Measurements from ENCODE around the gene IBA57. TPM values are rescaled to one million over a fixed set of nuclear protein-coding genes. Genes with fewer than 3 reads are reported as not detected.

Gene IBA57
- 5.4 TPM for total RNA-seq
- 6.6 TPM for polyA plus RNA-seq

DNA sequence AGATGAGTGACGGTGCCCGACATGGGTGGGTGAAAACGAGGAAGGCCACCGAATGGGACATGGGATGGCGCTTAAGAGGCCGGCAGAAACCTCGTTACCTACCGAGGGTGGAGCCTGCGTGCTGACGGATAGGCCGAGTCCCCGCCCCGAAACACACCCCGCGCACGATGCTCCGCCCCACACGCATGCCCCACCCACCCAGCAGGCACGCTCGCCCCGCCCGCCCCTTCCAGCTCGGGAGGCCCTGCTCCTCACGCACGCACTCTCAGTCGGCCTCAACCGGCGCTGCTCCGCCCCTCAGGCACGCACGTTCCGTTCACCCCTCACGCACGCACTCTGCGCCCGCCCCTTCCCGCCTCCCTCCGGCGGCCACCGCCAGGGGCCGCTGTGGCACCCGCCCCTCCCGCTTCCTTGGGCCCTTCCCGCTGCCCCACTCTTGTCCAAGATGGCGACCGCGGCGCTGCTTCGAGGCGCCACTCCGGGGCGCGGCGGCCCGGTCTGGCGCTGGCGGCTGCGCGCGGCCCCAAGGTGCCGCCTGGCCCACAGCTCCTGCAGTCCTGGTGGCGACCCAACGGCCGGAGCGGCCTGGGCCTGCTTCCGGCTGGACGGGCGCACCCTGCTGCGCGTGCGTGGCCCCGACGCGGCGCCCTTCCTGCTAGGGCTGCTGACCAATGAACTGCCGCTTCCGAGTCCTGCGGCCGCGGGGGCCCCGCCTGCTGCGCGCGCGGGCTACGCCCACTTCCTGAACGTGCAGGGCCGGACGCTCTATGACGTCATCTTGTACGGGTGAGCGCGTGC, at the start of gene IBA57:
Gene IBA57 (plus strand): TSS at position 433 of the 798 bp plus-strand sequence. CDS start 13 bp downstream, at position 446.
- WGBS, result under 1% methylated on average over 93 of the region's 93 CpGs
- Histone ChIP-seq H3K36me3 (ENCODE audit: insufficient read depth) (no peaks in the 10 kb centered on the region), H3K27ac (ENCODE audit: low read depth) (peak within 1 kb of the TSS; percentile 99), H3K4me3 (ENCODE audit: low read depth, low read length) (peak within 1 kb of the TSS; percentile 59), H3K4me1 (ENCODE audit: insufficient read depth) (peaks cover 2% of the 10 kb centered on the region)
- peak; percentile 94 for DNase-seq (ENCODE audit: extremely low spot score)

DNA sequence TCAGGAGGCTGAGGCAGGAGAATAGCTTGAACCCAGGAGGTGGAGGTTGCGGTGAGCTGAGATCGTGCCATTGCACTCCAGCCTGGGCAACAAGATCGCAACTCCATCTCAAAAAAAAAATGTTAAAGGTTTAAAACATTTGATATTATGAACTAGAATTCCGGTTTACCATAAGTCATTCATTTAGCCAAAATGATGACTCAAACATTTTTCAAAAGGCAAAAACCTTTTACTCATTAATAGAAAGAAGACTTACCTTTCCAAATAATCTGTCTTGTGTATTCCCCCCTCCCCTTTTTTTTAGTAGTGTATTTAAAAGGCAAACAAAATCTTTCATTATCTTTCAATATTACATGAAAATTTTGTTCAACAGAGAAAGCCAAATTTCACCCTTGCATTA, 48.3 kb upstream of the IBA57 start:
- 95% methylated on average over 4 of the region's 4 CpGs for WGBS
- no peak overlapping the region for H3K27ac ChIP-seq (ENCODE audit: low read depth)

DNA sequence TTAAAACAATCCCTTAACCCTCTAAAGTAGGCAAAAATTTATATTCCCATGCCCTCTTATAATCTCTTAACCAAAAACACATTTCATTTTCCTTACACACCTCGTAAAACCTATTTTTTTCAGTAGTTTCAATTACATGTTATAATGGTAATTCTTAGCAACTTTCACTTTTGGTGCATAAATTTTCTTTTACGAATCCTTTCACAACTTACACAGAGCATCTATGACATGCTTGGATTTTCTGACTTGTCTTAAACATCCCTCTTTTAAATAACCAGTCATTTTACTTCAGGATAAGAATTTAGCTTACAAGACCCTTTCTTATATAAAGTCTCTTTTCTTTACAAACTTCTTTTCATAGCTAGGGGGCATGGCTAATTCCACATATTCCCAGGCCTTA, 47.6 kb upstream of the IBA57 start:
- H3K4me1 ChIP-seq (ENCODE audit: insufficient read depth), result no peaks in the 10 kb centered on the region
- H3K27ac ChIP-seq (ENCODE audit: low read depth), result no peak overlapping the region
- 77% methylated on average over 2 of the region's 2 CpGs for WGBS
- no peak for DNase-seq (ENCODE audit: extremely low spot score)
- H3K4me3 ChIP-seq (ENCODE audit: low read depth, low read length), result no peak overlapping the region
- H3K36me3 ChIP-seq (ENCODE audit: insufficient read depth), result no peaks in the 10 kb centered on the region

More for the DNA sequence above, 48.3 kb upstream of the IBA57 start:
- no peaks in the 10 kb centered on the region for H3K36me3 ChIP-seq (ENCODE audit: insufficient read depth)
- H3K4me3 ChIP-seq (ENCODE audit: low read depth, low read length), result no peak overlapping the region
- H3K4me1 ChIP-seq (ENCODE audit: insufficient read depth), result no peaks in the 10 kb centered on the region
- DNase-seq (ENCODE audit: extremely low spot score), result no peak

DNA sequence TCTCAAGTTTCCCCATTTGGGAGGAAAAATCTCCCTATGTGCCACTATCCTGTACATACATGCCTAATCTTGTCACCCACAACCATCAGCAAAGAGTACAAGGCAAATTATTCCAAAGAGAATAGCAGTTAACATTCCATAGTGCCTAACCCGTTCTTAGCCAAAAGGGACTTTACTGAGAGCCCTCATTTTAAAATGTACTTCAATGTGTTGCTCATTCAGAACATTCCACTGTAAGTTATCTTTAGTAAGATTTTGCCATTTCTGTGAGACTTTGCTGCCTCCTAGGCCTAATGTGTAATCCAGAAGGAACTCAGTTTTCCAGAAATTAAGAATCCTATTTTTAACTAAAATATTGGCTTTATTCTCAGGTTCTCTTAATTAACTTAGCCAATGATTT, 45.3 kb upstream of the IBA57 start:
- Histone ChIP-seq H3K36me3 (ENCODE audit: insufficient read depth) (no peaks in the 10 kb centered on the region), H3K27ac (ENCODE audit: low read depth) (no peak overlapping the region)
- 74% methylated on average over 1 of the region's 1 CpG for WGBS

DNA sequence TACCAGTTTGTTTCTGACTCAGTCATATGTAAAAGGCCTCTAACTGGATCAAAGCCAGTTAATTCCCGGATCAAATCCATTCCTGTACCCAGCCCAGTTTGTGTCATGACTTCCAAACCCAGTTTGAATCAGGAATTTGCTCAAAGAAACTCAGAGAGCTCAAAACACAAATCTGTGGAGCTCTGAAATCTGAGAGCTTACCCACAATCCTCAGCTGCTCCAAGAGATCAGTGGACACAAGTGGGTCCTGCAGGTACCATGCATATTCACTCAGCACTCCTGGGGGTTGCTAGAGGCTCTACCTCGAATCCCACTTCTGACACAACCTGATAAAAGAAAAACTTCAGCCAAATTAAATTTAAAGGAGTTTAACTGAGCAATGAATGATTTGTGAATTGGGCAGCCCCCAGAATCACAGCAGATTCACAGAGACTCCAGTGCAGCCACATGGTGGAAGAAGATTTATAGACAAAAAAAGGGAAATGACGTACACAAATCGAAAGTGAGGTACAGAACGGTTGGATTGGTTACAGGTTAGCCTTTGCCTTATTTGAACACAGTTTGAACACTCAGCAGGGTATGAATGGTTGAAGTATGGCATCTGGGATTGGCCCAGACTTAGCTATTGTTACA, 44.6 kb upstream of the IBA57 start:
- no peak for DNase-seq (ENCODE audit: extremely low spot score)
- Histone ChIP-seq H3K4me1 (ENCODE audit: insufficient read depth) (no peaks in the 10 kb centered on the region), H3K36me3 (ENCODE audit: insufficient read depth) (no peaks in the 10 kb centered on the region), H3K27ac (ENCODE audit: low read depth) (no peak overlapping the region), H3K4me3 (ENCODE audit: low read depth, low read length) (no peak overlapping the region)
- WGBS, result 63% methylated on average over 5 of the region's 5 CpGs

More for the DNA sequence above, 45.3 kb upstream of the IBA57 start:
- Histone ChIP-seq H3K4me1 (ENCODE audit: insufficient read depth) (no peaks in the 10 kb centered on the region), H3K4me3 (ENCODE audit: low read depth, low read length) (no peak overlapping the region)
- no peak for DNase-seq (ENCODE audit: extremely low spot score)

DNA sequence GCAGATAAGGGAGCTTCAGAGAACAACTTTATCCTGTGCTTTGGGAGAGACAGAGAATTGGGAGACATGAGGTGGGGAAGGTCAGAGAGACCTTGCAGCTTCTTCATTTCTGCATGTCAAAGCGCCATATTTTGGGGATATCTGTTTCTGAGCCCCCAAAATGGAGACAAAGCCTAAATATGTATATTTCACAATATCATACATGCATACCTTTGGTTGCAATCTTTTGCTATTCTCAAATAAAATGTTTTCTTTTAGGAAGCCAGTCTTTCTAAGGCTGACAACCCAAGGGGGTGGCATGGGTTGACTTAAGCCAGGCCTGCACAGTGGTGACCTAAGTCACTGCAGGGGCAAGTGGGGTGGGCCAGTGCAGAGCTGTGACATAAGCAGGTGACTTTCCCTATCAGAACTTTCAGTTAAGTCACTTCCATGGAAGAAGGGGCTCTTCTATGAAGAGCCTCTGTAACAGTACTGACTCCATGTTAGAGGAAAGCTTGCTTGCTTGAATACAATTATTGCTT, 42.6 kb upstream of the IBA57 start:
- 55% methylated on average over 1 of the region's 1 CpG for WGBS

DNA sequence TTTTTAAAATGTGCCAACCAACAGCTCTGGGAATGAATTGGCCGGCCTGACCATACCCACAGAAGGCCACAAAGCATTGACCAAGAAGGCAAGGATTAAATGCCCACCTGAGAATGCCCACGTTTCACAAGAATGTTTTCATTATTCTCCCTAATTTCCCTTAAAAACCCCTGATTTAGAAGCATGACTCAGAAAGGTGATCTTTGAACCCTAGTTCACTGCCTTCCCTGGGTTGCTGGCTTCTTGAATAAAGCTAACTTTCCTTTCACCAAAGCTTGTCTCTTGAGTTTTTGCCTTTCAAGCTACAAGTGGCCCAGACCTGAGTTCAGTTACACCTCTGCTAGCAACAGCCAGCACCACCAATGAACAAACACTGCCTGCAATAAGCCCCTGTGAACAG, 42.1 kb upstream of the IBA57 start:
- no peak overlapping the region for H3K4me3 ChIP-seq (ENCODE audit: low read depth, low read length)
- no peaks in the 10 kb centered on the region for H3K36me3 ChIP-seq (ENCODE audit: insufficient read depth)
- H3K4me1 ChIP-seq (ENCODE audit: insufficient read depth), result no peaks in the 10 kb centered on the region
- DNase-seq (ENCODE audit: extremely low spot score), result no peak
- H3K27ac ChIP-seq (ENCODE audit: low read depth), result no peak overlapping the region
- 71% methylated on average over 2 of the region's 2 CpGs for WGBS

More for the DNA sequence above, 42.6 kb upstream of the IBA57 start:
- DNase-seq (ENCODE audit: extremely low spot score), result no peak
- no peak overlapping the region for H3K4me3 ChIP-seq (ENCODE audit: low read depth, low read length)
- H3K4me1 ChIP-seq (ENCODE audit: insufficient read depth), result no peaks in the 10 kb centered on the region
- no peaks in the 10 kb centered on the region for H3K36me3 ChIP-seq (ENCODE audit: insufficient read depth)
- H3K27ac ChIP-seq (ENCODE audit: low read depth), result no peak overlapping the region

DNA sequence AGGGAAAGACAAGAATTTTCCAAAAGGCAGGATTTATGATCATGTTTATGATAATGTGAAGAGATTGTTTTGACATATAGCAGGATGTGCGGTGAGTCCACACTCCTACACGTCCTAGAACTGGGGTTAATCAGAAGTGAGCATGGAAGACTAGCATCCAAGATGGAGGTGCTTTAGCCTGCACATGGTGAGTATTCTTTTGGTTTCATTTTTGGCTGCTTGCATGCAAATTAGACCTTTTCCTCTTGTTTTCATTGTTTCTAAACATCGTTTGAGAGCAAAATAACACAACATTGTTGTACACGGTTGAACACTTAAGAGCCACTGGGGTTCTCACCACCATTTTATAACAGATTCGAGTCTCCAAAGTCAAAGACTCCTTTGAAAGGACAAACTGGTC, 40.4 kb upstream of the IBA57 start:
- WGBS, result 71% methylated on average over 5 of the region's 5 CpGs
- Histone ChIP-seq H3K4me1 (ENCODE audit: insufficient read depth) (no peaks in the 10 kb centered on the region), H3K4me3 (ENCODE audit: low read depth, low read length) (no peak overlapping the region), H3K36me3 (ENCODE audit: insufficient read depth) (no peaks in the 10 kb centered on the region), H3K27ac (ENCODE audit: low read depth) (no peak overlapping the region)
- no peak for DNase-seq (ENCODE audit: extremely low spot score)

DNA sequence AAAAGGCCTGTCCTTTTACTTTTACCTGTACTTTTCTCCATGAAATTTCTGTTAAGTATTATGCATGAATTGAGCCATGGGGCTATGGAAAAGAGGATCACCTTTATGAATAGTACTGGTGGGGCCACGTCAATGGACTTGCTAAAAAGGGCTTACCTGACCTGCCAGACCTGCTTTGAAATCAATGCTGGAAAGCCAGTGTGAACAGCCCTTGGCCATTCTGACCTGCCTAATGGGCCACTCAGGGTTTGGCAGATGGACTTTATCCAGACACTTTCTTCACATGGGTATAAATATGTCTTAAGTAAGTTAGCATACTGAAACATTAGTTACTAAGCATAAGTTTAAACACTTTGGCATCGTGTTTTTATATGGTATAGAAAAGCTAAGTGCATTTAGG, 33.8 kb upstream of the IBA57 start:
- WGBS, result 83% methylated on average over 2 of the region's 2 CpGs
- no peak for DNase-seq (ENCODE audit: extremely low spot score)
- no peak overlapping the region for H3K27ac ChIP-seq (ENCODE audit: low read depth)
- H3K4me1 ChIP-seq (ENCODE audit: insufficient read depth), result no peaks in the 10 kb centered on the region
- no peak overlapping the region for H3K4me3 ChIP-seq (ENCODE audit: low read depth, low read length)
- H3K36me3 ChIP-seq (ENCODE audit: insufficient read depth), result no peaks in the 10 kb centered on the region

DNA sequence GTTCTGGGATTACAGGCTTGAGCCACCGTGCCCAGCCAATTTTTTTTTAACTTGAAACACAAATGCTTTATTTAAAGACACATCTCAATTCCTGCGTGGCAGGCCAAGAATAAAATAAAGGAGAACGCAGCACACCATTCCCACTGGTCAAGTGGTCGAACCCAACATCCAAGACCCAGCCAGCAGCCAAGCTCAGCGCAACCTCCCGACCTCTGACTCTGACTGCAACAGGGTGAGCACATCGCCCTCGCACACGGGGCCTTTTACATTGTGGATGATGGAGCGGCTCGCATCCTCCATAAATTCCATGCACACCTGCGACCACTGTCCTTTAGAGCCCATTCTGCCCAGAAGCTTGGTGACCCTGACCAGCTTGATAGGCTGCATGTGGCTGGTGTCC, 31.0 kb upstream of the IBA57 start:
- Histone ChIP-seq H3K27ac (ENCODE audit: low read depth) (no peak overlapping the region), H3K36me3 (ENCODE audit: insufficient read depth) (no peaks in the 10 kb centered on the region), H3K4me1 (ENCODE audit: insufficient read depth) (no peaks in the 10 kb centered on the region), H3K4me3 (ENCODE audit: low read depth, low read length) (no peak overlapping the region)
- no peak for DNase-seq (ENCODE audit: extremely low spot score)
- 82% methylated on average over 12 of the region's 12 CpGs for WGBS

DNA sequence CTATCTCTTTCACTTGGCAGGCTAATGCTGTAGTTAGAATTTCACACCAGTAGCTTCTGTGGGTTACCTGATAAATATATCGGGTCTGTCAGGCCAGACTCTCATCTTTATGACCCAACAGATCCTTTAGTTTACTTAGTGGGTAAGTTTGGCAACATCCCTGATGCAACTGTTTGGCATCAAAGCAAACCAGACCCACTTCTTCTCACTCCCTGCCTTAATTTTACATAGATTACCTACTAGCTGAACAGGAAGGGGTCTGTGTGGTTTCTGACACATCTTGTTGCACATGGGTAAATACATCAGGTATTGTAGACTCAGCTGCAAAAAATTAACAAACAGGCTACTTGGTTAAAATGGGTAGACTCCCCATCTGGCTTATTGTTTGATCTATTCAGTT, 28.7 kb upstream of the IBA57 start:
- H3K4me1 ChIP-seq (ENCODE audit: insufficient read depth), result no peaks in the 10 kb centered on the region
- H3K36me3 ChIP-seq (ENCODE audit: insufficient read depth), result no peaks in the 10 kb centered on the region
- H3K27ac ChIP-seq (ENCODE audit: low read depth), result no peak overlapping the region
- DNase-seq (ENCODE audit: extremely low spot score), result no peak
- H3K4me3 ChIP-seq (ENCODE audit: low read depth, low read length), result no peak overlapping the region
- 12% methylated on average over 1 of the region's 1 CpG for WGBS

DNA sequence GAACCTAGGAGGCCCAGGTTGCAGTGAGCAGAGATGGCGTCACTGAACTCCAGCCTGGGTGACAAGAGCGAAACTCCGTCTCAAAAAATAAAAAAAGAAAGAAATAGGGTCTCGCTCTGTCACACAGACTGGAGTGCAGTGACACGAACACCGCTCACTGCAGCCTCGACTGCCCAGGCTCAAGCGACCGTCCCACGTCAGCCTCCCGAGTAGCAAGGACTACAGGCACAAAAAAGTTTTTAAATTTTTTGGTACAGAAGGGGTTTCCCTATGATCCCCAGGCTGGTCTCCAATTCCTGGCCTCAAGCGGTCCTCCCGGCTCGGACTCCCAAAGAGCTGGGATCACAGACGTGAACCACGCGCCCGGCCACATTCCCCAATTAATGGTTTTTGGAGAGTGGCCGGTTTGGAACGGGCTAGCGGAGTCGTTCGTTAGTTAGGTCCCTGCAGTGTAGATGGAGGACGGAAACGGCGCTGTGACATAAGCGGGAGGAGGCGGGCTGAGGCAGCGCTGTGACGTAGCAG, 26.1 kb upstream of the IBA57 start:
- no peak for DNase-seq (ENCODE audit: extremely low spot score)
- H3K36me3 ChIP-seq (ENCODE audit: insufficient read depth), result no peaks in the 10 kb centered on the region
- no peaks in the 10 kb centered on the region for H3K4me1 ChIP-seq (ENCODE audit: insufficient read depth)
- WGBS, result 19% methylated on average over 30 of the region's 30 CpGs
- peak overlapping the region; percentile 89 for H3K27ac ChIP-seq (ENCODE audit: low read depth)
- H3K4me3 ChIP-seq (ENCODE audit: low read depth, low read length), result peak overlapping the region; percentile 34

DNA sequence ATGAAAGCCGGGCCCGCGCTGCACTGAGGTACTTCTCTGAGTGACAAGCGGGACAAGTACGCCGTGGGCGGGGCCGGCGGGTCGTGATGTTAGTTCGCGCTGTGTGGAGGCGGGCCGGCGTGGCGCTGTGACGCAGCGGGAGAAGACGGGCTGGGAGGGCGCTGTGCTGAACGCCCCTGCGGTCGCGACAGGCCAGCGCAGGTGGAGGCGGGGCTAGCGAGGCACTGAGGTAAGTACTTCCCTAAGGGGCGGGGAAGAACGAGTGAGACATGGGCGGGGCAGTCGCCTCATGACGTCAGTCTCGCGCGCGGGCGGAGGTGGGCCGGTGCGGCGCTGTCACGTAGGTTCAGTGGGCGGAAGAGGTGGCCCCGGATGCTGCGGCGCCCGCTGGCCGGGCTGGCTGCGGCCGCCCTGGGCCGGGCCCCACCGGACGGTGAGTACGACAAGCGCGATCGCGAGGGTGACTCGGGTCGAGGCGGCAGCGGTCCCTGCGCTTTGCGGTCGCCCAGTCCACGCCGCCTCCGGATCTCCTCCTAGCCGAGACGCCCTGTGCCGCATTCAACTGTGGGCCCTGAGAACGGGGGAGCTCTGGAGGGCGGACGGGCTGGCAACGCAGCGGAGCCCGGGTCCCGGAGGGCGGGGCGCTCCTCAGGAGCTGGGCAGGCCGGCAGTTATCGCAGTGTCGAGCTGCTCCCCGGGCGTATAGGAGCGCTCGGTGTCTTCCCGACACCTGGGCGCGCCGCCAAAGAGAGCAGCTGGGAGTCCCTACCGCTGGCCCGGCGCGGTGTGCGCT, 25.5 kb upstream of the IBA57 start, which contains the start of gene GUK1:
Gene GUK1 (plus strand): TSS at position 349 of the 793 bp plus-strand sequence. CDS start 24 bp downstream, at position 373.
- Histone ChIP-seq H3K27ac (ENCODE audit: low read depth) (peak within 1 kb of the TSS; percentile 90), H3K36me3 (ENCODE audit: insufficient read depth) (no peaks in the 10 kb centered on the region), H3K4me3 (ENCODE audit: low read depth, low read length) (peak within 1 kb of the TSS; percentile 69), H3K4me1 (ENCODE audit: insufficient read depth) (no peaks in the 10 kb centered on the region)
- under 1% methylated on average over 95 of the region's 95 CpGs for WGBS
- DNase-seq (ENCODE audit: extremely low spot score), result peak; percentile 92
